Mucosa of stomach (tissue), 1 donor: ENCODE results near the gene MVB12A.

Source experiments
- H3K27me3 ChIP-seq: one replicate; pipeline ENCODE4 v1.7.0; 2013; ENCODE audit warnings: mild to moderate bottlenecking, low read length; ENCODE audit not compliant: control insufficient read depth, insufficient read depth
- H3K36me3 ChIP-seq: one replicate; pipeline ENCODE4 v1.7.0; 2013; ENCODE audit warnings: low read length; ENCODE audit not compliant: control insufficient read depth, insufficient read depth
- H3K4me1 ChIP-seq: one replicate; pipeline ENCODE4 v1.7.0; 2013; ENCODE audit warnings: mild to moderate bottlenecking, low read length; ENCODE audit not compliant: control insufficient read depth, insufficient read depth
- H3K4me3 ChIP-seq: one replicate; pipeline ENCODE4 v1.7.0; 2013; ENCODE audit warnings: low read length
- H3K9ac ChIP-seq: one replicate; pipeline ENCODE4 v1.7.0; 2013; ENCODE audit warnings: mild to moderate bottlenecking, low read length, moderate library complexity
- H3K9me3 ChIP-seq: one replicate; pipeline ENCODE4 v1.7.0; 2013; ENCODE audit warnings: mild to moderate bottlenecking, low read length, moderate library complexity; ENCODE audit not compliant: control insufficient read depth
- donor health status: Pancreatic carcinoma.

The MVB12A gene

DNA sequence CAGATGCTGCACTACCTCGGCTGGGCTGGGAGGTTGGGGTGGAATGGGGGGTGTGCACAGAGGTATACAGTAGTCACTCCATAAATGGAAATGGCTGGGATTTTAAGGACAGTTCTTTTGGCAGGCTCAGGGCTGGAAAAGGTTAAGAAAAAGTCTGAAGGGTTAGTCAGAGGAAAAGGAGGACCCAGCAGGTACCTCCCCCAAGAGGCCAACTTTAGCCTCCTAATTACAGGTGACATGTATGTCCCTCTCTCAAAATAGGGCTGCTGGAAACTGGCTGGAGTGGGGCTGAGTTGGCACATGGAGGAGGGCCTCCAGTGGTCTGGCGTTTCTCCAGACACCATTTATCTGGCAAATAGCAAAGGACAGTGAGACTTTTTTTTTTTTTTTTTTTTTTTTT lies 26.8 kb upstream of the MVB12A start:
- H3K36me3 ChIP-seq, result no peaks in the 10 kb centered on the region
- H3K9ac ChIP-seq, result no peak overlapping the region
- H3K4me3 ChIP-seq, result no peak overlapping the region
- no peaks in the 10 kb centered on the region for H3K9me3 ChIP-seq
- H3K27me3 ChIP-seq, result peaks cover 32% of the 10 kb centered on the region
- peaks cover 11% of the 10 kb centered on the region for H3K4me1 ChIP-seq

DNA sequence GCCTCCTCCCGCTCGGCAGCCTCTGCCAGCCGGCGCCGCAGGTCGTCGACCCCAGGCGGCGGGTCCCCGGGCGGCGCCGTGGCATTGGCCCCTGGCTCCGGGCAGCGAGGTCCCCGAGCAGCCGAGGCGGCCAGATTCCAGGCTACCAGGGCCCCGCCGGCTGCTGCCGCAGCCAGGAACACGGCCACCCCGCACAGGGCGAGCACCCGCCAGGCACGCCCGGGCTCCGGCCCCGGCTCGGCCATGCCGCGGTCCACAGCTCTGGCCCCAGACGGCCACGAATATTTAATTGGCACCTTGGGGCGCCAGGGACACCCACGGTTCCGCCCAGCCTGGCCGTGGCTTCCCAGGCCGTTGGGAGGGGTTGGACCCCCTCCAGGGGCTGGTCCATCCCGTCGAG lies 25.9 kb upstream of the MVB12A start, which contains the start of gene CCDC194:
TSS of gene CCDC194 (minus strand) at position 283 of the 400 bp plus-strand sequence. CDS start at position 245, 38 bp downstream.
- peaks cover 11% of the 10 kb centered on the region for H3K4me1 ChIP-seq
- no peak within 1 kb of the TSS for H3K4me3 ChIP-seq
- peaks cover 32% of the 10 kb centered on the region for H3K27me3 ChIP-seq
- H3K9ac ChIP-seq, result no peak within 1 kb of the TSS
- no peaks in the 10 kb centered on the region for H3K36me3 ChIP-seq
- H3K9me3 ChIP-seq, result no peaks in the 10 kb centered on the region

DNA sequence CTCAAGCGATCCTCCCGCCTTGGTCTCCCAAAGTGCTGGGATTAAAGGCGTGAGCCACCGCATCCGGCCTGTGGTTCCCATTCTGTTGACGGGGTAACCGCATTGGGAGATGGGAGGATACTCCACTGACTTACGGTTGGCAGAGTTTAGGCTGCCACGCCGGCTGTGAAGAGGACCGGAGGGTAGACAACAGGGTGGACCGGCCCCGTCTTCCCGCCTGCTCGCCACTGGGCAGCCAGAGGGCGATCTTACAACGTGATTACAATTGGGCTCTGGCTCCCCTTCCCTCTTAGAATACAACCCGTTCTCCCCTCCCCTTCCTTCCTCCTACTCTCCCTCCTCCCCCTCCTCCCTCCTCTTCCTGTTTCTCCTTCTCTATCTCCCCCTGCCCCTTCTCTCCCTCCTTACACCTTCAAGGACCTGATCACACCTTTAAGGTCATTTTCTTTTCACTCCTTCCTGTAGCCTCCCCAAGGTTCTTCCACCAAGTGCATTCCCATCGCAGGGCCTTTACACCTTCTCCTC lies 24.9 kb upstream of the MVB12A start:
- Histone ChIP-seq H3K27me3 (peaks cover 32% of the 10 kb centered on the region), H3K4me1 (peaks cover 11% of the 10 kb centered on the region), H3K4me3 (no peak overlapping the region), H3K36me3 (no peaks in the 10 kb centered on the region), H3K9ac (no peak overlapping the region), H3K9me3 (no peaks in the 10 kb centered on the region)

DNA sequence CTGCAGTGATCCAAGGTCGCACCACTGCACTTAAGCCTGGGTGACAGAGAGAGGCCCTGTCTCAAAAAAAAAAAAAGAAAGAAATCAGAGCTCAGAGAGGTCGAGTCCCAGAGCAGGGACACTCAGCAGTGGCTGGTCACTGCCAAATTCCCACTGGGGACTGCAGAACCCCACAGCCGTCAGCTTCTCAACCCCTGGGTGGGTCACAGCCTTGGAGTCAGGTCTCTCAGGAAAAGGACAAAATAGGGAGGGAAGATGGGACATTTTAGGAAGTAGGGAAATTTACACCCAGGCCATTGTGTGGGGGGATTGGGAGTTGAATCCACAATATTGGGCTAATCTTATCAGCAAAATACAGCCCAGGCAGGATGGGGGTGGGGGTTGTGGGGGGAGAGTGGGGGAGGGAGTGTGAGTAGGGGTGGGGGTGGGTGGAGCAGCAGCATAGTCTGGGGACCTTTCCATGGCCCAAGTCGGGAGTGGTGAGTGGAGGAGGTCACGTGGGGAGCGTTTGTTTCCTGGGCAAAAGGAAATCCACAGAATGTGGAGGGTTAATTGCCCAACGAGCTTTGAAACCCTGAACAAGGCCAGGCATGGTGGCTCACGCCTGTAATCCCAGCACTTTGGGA lies 20.8 kb upstream of the MVB12A start:
- peaks cover 4% of the 10 kb centered on the region for H3K4me1 ChIP-seq
- no peak overlapping the region for H3K4me3 ChIP-seq
- H3K27me3 ChIP-seq, result peaks cover 14% of the 10 kb centered on the region
- H3K9ac ChIP-seq, result no peak overlapping the region
- no peaks in the 10 kb centered on the region for H3K36me3 ChIP-seq
- no peaks in the 10 kb centered on the region for H3K9me3 ChIP-seq

DNA sequence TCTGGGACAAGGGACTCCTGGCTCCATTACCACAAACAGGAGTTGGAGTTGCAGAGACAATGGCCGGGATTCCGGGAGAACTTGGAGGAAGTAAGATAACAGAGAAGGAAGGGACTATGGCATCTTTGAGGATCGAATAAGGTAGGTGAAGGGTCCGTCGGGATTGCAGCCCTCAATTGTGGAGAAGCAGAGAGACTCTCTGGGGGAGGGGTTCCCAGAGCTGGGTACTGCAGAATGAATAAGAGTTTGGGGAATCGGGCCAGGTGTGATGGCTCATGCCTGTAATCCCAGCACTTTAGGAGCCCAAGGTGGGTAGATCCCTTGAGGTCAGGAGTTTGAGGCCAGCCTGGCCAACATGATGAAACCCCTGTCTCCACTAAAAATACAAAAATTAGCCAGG lies 18.2 kb upstream of the MVB12A start:
- no peak overlapping the region for H3K9ac ChIP-seq
- H3K4me3 ChIP-seq, result no peak overlapping the region
- H3K36me3 ChIP-seq, result no peaks in the 10 kb centered on the region
- H3K4me1 ChIP-seq, result peaks cover 13% of the 10 kb centered on the region
- H3K27me3 ChIP-seq, result peaks cover 4% of the 10 kb centered on the region
- no peaks in the 10 kb centered on the region for H3K9me3 ChIP-seq

DNA sequence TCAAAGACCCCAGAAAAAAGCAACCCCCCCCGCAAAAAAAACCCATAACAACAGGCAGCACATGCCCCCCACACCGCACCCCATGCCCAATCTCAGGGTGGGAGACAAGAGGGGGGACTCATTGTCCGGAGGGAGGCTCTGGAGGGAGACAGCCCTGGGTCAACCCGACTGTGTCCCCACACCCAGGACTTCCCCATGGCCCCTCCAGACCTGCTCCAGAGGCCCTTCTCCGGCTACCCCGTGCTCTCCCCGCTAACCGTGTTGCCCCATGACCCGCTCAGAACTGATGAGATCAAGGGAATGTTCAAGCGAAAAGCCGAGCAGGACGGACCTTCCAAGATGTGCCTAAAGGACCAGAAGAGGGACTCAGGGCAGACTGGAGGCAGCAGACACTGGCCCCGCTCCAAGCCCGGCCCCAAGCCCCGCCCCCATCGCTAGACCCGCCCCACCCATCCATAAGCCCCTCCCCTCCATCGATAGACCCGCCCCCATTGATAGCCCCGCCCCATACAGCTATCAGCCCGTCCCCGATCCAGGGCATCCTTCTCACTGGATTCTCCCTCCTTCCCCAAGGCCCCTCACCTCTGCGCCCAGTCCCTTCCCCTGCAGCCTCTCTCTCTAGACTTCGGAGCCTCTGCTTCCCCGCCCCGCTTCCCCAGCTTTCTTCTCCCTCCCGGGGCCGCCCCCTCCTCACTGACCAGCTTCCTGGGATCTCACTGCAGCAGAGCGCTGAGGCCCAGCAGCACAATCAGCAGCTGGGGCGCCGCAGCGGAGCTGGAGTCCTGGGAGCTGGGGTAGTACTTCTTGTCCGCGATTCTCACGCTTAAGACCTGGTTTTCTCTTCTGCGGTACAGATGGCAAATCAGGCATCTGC lies 16.6 kb upstream of the MVB12A start:
- Histone ChIP-seq H3K4me1 (peaks cover 13% of the 10 kb centered on the region), H3K9ac (no peak overlapping the region), H3K27me3 (peaks cover 4% of the 10 kb centered on the region), H3K9me3 (no peaks in the 10 kb centered on the region), H3K36me3 (no peaks in the 10 kb centered on the region), H3K4me3 (no peak overlapping the region)

DNA sequence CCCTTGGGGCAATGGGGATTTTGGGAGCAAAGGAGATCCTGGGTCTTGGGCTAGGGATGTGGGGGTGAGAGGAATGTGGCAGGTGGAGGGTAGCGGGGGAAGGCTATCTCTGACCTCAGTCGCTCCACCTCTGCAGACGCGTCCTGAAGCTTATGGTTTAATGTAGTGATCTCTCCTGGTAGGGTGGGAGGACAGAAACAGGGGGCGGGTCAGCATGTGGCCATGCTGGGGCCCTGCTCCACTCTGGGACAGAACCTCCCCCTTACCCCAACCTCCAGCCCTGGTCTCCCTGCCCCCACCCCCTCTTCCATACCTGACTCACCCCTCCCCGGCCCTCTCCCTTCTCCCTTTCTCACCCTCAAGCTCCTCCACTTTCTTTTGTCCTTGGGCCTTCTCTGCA lies 15.8 kb upstream of the MVB12A start:
- H3K36me3 ChIP-seq, result no peaks in the 10 kb centered on the region
- H3K27me3 ChIP-seq, result peaks cover 4% of the 10 kb centered on the region
- H3K9ac ChIP-seq, result no peak overlapping the region
- no peak overlapping the region for H3K4me3 ChIP-seq
- no peaks in the 10 kb centered on the region for H3K9me3 ChIP-seq
- peaks cover 13% of the 10 kb centered on the region for H3K4me1 ChIP-seq

DNA sequence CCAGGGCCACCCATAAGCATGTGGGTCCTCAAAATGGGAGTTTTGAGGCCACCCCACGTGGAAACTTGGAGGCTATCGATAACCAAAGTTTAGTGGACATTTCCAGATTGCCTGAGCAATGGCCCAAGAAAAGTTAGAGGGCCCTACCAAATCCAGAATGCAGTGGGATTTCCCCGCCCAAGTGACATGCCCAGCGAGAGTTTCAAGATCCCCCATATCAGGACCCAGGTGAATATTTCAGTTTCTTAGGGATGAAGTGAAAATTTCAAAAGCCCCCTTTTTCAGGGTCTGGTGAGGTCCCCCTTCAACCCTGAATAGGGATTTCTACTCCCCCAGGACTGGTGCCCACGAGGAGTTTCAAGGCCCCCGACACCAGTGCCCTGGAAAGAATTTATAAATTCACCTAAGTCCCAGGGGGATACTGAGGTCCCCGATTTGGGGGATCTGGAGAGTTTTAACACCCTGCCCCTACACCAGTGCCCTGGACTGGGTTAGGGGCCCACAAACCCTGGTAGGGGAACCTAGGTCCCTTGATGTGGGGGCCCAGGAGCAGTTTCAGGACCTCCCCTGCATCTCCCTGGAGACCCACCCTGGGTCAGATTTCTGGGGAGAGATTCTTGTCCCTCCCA lies 15.1 kb upstream of the MVB12A start:
- peak overlapping the region; percentile 39 for H3K9ac ChIP-seq
- no peaks in the 10 kb centered on the region for H3K9me3 ChIP-seq
- H3K4me3 ChIP-seq, result no peak overlapping the region
- no peaks in the 10 kb centered on the region for H3K36me3 ChIP-seq
- H3K4me1 ChIP-seq, result peaks cover 13% of the 10 kb centered on the region
- H3K27me3 ChIP-seq, result peaks cover 4% of the 10 kb centered on the region

DNA sequence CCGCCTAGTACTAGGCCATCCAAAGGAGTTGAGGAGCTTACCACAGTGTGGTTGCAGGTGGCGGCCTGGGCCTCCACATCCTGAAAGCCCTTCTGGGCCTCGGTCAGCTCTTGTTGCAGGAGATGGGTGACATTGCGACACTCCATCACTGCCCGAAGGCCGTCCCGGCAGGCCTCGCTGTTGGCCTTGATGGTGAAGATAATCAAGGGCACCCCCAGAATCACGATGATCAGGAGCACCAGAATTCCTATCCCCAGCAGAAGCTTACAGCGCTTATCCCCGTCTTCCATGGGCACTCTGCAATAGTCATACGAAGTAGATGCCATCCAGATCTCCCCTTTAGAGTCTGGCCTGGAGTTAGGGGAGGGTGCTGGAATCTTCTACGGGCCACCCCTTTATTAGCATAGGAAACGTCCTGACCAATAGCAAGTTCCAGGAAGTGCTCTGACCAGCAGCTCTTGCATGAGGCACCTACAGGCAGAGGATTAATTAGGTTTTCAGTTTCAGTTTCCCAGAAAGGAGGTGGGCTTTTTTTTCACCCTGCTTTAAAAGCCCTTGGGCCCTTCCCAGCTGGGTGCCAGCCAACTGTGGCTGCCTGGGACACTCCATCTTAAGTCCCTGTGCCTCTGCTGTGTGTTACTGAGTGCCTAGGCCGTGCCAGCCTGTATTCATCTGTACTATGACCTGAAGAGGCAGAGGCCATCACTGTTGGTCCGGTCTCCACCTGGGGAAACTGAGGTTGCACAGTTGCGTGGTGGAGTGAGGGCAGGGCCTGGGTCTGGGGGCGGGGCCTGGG lies 14.4 kb upstream of the MVB12A start, which contains the start of gene BST2:
TSS of gene BST2 (minus strand) at position 381 of the 796 bp plus-strand sequence. CDS start at position 326, 55 bp downstream.
- H3K9ac ChIP-seq, result peak within 1 kb of the TSS; percentile 39
- peaks cover 4% of the 10 kb centered on the region for H3K27me3 ChIP-seq
- H3K4me1 ChIP-seq, result peaks cover 13% of the 10 kb centered on the region
- peak within 1 kb of the TSS; percentile 22 for H3K4me3 ChIP-seq
- no peaks in the 10 kb centered on the region for H3K9me3 ChIP-seq
- no peaks in the 10 kb centered on the region for H3K36me3 ChIP-seq

DNA sequence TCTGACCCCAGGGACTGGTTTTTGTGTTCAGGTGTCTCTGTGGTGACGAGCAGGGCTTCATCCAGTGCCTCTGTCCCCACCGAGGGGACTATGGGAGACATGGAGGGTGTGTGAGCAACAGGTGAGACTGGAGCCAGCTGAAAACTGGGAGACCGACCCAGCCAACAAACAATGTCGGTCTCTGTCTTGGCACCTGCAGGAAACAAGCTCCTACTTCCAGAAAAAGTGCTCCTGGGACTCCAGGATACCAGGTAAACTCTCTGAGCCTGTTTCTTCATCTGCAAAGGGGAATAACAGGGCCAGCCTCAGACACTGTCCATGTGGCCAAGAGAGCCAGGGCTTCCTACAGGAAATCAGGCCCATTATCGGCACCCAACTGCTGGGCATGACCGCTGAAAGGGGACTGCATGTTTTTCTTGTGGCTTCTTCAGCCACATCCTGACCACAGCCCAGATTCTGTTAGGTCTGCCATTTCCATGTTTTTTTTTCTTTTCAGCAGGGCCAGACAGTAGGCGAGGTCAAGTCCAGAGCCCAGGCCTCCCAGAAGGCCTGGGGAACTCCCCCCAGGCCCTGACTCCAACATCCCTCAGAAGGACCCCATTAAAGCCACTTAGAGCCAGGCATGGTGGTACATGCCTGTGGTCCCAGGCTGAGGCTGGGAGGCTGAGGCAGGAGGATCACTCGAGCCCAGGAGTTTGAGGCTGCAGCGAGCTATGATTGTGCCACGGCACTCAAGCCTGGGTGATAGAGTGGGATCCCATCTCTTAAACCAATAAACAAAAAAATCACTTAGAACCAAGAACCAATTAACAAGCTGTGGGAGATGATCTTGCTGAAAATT lies 13.6 kb upstream of the MVB12A start:
- H3K27me3 ChIP-seq, result peaks cover 4% of the 10 kb centered on the region
- H3K4me1 ChIP-seq, result peaks cover 13% of the 10 kb centered on the region
- no peaks in the 10 kb centered on the region for H3K9me3 ChIP-seq
- H3K9ac ChIP-seq, result peak overlapping the region; percentile 26
- H3K36me3 ChIP-seq, result no peaks in the 10 kb centered on the region
- peak overlapping the region; percentile 22 for H3K4me3 ChIP-seq

DNA sequence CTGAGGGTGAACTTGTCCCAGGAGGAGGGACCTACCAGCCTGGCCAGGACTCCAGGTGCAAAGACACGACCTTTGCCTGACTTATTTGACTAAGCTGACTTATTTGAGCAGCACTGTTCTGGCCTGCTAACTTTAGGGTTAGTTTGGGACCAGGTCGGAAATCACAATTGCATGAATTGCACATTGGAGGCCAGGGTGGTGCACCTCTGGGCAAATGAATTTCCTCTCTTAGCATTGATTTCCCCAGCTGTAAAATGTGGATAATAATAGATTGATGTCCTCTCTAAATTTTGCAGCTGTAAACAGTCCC lies 13.0 kb upstream of the MVB12A start:
- Histone ChIP-seq H3K9me3 (no peaks in the 10 kb centered on the region), H3K36me3 (no peaks in the 10 kb centered on the region), H3K27me3 (peaks cover 4% of the 10 kb centered on the region), H3K9ac (no peak overlapping the region), H3K4me1 (peaks cover 13% of the 10 kb centered on the region), H3K4me3 (peak overlapping the region; percentile 22)
